Left colon (tissue), 2 donors: ENCODE results near the gene PLXNA4. TPM values are rescaled to one million over a fixed set of nuclear protein-coding genes. Genes with fewer than 3 reads are reported as not detected.
"Not testable (repeated sequence)": the region's sequence is repeated elsewhere in the genome, so short reads cannot be mapped to it uniquely, and the experiment has no call there.

Experiments
- ATAC-seq: fragments of 200-7000 bp; cut with Tn5 transposase; one replicate; pipeline ENCODE4 v1.9.1; 2020; ENCODE audit warnings: mild to moderate bottlenecking, moderate library complexity
- DNase-seq, 2 donors: peaks; one replicate each; pipeline ENCODE4 v3.0.0-alpha.2; 2020
- intact Hi-C, 2 donors: fragments of 100-400 bp; cut with DNase I in 1 of 2; cut with micrococcal nuclease in 1 of 2; formaldehyde crosslinking; loops; one replicate each; pipeline versions ENCODE4 v1.11.2 to v1.14.0; 2022; cut with DNase I, micrococcal nuclease
- total RNA-seq, 2 donors: library from RNA; stranded (reverse); fragmentation: NEBNext Ultra II Directional; extraction: Animal tissue kit (Norgen Biotek cat#: 25700); gene quantifications; one replicate each; pipeline ENCODE4 v1.2.1, GENCODE V29; 2021
- donor health status: DM: no; HTN: no; CAD: no.
- donor health status: DM: yes; HTN: yes; CAD: no.

PLXNA4 gene
- total RNA-seq, 2 donors from 2014 or later, result 1.1 to 1.3 TPM

DNA sequence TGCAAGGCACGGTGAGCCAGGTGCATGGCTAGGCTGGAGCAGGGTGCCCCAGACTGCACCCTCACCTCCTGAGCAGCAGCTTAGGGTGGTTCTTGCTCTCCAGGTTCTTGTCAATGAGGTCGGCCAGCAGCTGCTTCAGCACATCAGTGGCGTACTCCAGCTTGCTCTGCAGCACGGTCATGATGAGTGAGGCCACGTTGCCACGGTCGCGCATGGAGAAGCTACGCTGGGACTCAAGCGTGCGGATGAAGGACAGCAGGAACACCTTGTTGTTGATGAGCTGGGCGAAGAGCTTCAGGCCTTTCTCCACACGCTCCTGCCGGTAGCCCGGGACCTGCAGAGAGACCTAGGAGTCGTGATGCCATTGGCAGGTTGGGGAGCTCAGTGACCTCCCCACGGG, 408.0 kb downstream of the PLXNA4 start:
- intact Hi-C loops, result no loop called here
- DNase-seq, result no peak
- ATAC-seq, result no peak

DNA sequence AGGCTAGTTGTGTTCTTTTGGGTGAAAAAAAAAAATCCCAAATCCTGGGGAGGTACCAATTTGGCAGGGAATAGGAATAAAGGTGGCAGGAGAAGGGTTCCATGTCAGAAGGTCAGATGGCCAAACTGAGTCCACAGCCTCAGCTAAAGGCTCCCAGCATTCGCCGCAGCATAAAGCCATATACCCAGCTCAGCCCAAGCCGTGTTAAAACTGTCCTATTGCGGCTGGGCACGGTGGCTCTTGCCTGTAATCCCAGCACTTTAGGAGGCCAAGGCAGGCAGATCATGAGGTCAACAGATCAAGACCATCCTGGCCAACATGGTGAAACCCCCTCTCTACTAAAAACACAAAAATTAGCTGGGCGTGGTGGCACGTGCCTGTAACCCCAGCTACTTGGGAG, 410.6 kb downstream of the PLXNA4 start:
- intact Hi-C loops, DNase-seq: not testable (repeated sequence)

GRCh38 chr7:132164558-132165125, 411.6 kb downstream of the PLXNA4 start:
- DNase-seq, result no peak
- no peak for ATAC-seq
- intact Hi-C loops, result no loop called here

More for the DNA sequence above, 410.6 kb downstream of the PLXNA4 start:
- ATAC-seq, result not testable (repeated sequence)

GRCh38 chr7:132162556-132163144, 413.6 kb downstream of the PLXNA4 start:
- intact Hi-C loops, result no loop called here
- DNase-seq, result no peak

GRCh38 chr7:132161976-132162375, 414.3 kb downstream of the PLXNA4 start:
- intact Hi-C loops, result no loop called here
- no peak for ATAC-seq
- DNase-seq, result no peak

More at GRCh38 chr7:132162556-132163144, 413.6 kb downstream of the PLXNA4 start:
- ATAC-seq, result no peak

- no peak for DNase-seq
- intact Hi-C loops, result no loop called here
- ATAC-seq, result no peak
Measured at GRCh38 chr7:132161533-132161915, 414.7 kb downstream of the PLXNA4 start.

GRCh38 chr7:132160611-132161532, 415.4 kb downstream of the PLXNA4 start:
- ATAC-seq (peak; percentile 48), DNase-seq (peak in 1 of 2 donors; percentile 32)
- intact Hi-C loops, result no loop called here

DNA sequence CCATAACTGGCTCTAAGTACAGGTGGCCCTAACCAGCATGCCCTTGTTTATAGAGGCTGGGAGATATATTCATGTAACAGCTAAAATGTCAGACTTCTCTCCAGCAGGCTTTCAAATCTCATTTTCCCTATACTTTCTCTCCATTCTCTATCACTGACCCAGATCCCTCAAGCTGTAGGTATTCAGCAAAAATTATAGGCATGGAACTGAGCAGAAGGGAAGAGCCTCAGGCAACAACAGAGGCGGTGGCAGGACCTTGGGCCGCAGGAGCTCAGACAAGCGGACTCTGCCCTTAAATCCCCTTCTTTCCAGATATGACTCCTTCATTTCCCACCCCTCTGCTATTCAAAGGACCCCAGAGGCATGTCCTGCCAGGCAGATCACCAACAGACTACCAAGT, 417.4 kb downstream of the PLXNA4 start:
- intact Hi-C loops, result no loop called here
- ATAC-seq, result no peak
- no peak for DNase-seq

- DNase-seq (no peak), ATAC-seq (no peak)
- intact Hi-C loops, result no loop called here
Measured at GRCh38 chr7:132158166-132158565, 418.1 kb downstream of the PLXNA4 start.

GRCh38 chr7:132155715-132156114, 420.6 kb downstream of the PLXNA4 start:
- DNase-seq (no peak), ATAC-seq (no peak)
- intact Hi-C loops, result no loop called here

GRCh38 chr7:132154695-132155471, 421.4 kb downstream of the PLXNA4 start:
- no peak for DNase-seq
- intact Hi-C loops, result no loop called here
- ATAC-seq, result no peak

- DNase-seq (no peak), ATAC-seq (no peak)
- intact Hi-C loops, result no loop called here
Measured at GRCh38 chr7:132154248-132154647, 422.0 kb downstream of the PLXNA4 start.

DNA sequence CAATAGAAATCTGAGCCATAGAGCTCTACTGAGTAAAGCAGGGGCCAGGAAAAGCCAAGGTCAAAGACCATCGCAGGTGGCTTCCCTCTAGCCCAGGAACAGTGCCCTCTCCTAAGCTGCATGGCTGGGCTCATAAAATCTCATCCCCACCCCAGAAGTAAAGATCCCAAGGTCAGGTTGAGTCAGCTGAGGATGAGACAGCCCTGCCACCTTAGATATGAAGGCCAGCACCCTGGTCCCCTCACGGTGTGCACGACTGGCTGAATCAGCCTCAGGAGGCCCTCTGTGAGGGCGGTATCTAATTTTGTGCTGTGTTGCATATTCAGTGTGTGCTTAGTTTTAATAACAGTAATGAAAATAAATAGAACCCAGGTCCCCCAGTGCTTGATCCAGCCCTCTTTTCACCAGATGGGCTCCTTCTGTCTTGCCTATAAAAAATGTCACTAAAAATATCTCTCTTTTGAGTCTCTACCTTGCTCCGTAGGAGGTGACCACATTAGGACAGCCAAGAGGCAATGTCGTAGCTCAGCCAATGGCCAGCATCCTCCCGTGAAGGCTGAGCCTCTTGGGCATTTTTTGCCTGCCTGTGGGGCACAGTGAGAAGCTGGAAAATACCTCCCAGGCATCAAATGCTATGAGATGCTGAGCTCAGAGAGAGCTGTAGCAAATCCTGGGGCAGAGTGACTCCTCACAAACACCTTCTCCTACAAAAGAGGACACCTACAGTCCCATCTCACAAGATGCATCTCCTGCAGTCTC, 424.0 kb downstream of the PLXNA4 start:
- DNase-seq, result no peak
- peak; percentile 17 for ATAC-seq
- intact Hi-C loops, result no loop called here

DNA sequence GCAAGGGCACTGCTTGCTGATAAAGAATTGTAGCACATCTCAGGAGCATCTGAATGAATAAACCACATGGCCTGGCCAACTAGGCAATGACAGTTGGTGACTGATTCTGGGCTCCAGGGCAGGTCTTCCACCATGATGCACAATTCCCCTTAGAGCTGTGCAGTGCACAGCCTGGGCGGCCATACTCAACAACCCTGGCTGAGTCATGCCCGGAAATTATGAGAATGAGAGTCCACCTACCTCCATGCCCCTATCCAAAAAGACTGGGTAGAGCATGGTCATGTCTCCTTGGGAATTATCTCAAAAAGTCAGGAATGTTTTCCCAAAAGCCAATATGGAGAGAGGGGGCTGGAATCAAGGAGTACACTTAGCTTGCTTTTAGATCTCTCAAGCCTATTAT, 425.6 kb downstream of the PLXNA4 start:
- intact Hi-C loops, result no loop called here
- DNase-seq (no peak), ATAC-seq (no peak)

GRCh38 chr7:132149436-132150304, 426.6 kb downstream of the PLXNA4 start:
- no peak for DNase-seq
- intact Hi-C loops, result no loop called here
- ATAC-seq, result no peak

DNA sequence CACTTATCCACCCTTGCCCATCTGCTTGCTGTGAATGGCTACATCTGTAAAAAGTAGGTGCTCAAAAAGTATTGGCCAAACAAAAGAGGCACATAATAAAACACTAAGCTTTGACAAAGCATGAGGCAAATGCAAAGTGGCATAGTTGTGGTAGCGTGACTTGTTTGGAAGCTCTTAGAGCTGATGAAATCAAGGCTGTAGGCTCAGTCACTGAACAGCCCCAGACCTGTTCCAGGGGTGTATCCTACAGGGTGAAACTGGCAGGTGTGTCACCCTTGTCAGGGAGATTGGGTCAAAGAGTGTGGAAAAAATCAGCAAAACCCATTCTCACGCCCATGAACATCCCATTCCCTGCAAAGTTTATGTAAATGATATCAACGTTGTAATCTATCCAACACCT, 427.4 kb downstream of the PLXNA4 start:
- ATAC-seq, result no peak
- intact Hi-C loops, result no loop called here
- DNase-seq, result no peak

DNA sequence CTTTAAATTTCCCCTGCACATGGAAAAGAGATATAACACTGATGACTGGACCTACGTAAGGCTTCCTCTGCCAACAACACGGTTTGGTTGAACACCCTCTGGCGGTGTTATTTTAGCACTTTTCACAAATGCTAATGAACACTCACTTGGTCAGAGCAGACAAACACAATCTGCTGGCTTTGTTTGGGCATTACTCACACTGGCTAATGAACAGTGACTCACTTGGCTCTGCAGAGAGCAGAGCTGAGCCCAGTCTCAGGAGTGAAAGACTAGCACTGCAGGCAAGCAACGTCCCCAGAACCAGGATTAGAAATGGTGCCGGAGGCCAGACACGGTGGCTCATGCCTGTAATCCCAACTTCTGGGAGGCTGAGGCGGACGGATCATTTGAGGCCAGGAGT, 430.8 kb downstream of the PLXNA4 start:
- no peak for DNase-seq
- intact Hi-C loops, result no loop called here
- ATAC-seq, result no peak

- intact Hi-C loops, result no loop called here
- DNase-seq, result no peak
- no peak for ATAC-seq
Measured at GRCh38 chr7:132145063-132145462, 431.2 kb downstream of the PLXNA4 start.
